HFFc6 (cell line): ENCODE measurements around the gene COG1. TPM values are rescaled to one million over a fixed set of nuclear protein-coding genes. Genes with fewer than 3 reads are reported as not detected.

Experiments
- DNase-seq: peaks from one replicate; pipeline ENCODE4 v3.0.0-alpha.2; 2018
- H3K27ac Mint-ChIP-seq: 2 replicates; pipeline ENCODE4 v1.8.0; 2020; ENCODE audit warnings: mild to moderate bottlenecking, mixed read lengths
- H3K27me3 Mint-ChIP-seq: 2 replicates; pipeline ENCODE4 v1.8.0; 2021; ENCODE audit warnings: mild to moderate bottlenecking, moderate library complexity, mixed read lengths; ENCODE audit not compliant: insufficient read depth
- H3K36me3 Mint-ChIP-seq: 2 replicates; pipeline ENCODE4 v1.8.0; 2021; ENCODE audit warnings: low read depth, mixed read lengths
- H3K4me1 Mint-ChIP-seq: 2 replicates; pipeline ENCODE4 v1.8.0; 2020; ENCODE audit warnings: low read depth, mixed read lengths
- H3K4me3 Mint-ChIP-seq: 2 replicates; pipeline ENCODE4 v1.8.0; 2020; ENCODE audit warnings: mild to moderate bottlenecking, moderate library complexity, mixed read lengths
- H3K9me3 Mint-ChIP-seq: 2 replicates; pipeline ENCODE4 v1.8.0; 2020; ENCODE audit warnings: mild to moderate bottlenecking, mixed read lengths
- total RNA-seq, 6 experiments: library from RNA; stranded (reverse); fragmentation: NEBNext Ultra II Directional; extraction: Animal tissue kit (Norgen Biotek cat#: 25700); gene quantifications; 2 replicates in 1 of 6; 3 replicates in 5 of 6; pipeline ENCODE4 v1.2.3, GENCODE V29; 2021
- TF ChIP-seq, protein P1 (sequence below): fragments of 200-600 bp; sonication (generic); IDR thresholded peaks from 2 replicates; pipeline ENCODE4 v1.5.0; 2021; ENCODE audit warnings: antibody characterized with exemption, mild to moderate bottlenecking

COG1 gene
- total RNA-seq, 6 experiments from 2014 or later = 47.3 to 59.0 (median 55.8) TPM

GRCh38 chr17:73250851-73251640 lies 58.2 kb downstream of the COG1 start:
- peaks cover 5% of the 10 kb centered on the region; the same call in 1 of the 2 replicates for H3K36me3 Mint-ChIP-seq
- H3K4me3 Mint-ChIP-seq = no peak overlapping the region
- peaks cover 5% of the 10 kb centered on the region for H3K27me3 Mint-ChIP-seq
- TF ChIP-seq, protein P1, sequence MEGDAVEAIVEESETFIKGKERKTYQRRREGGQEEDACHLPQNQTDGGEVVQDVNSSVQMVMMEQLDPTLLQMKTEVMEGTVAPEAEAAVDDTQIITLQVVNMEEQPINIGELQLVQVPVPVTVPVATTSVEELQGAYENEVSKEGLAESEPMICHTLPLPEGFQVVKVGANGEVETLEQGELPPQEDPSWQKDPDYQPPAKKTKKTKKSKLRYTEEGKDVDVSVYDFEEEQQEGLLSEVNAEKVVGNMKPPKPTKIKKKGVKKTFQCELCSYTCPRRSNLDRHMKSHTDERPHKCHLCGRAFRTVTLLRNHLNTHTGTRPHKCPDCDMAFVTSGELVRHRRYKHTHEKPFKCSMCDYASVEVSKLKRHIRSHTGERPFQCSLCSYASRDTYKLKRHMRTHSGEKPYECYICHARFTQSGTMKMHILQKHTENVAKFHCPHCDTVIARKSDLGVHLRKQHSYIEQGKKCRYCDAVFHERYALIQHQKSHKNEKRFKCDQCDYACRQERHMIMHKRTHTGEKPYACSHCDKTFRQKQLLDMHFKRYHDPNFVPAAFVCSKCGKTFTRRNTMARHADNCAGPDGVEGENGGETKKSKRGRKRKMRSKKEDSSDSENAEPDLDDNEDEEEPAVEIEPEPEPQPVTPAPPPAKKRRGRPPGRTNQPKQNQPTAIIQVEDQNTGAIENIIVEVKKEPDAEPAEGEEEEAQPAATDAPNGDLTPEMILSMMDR = no peak
- H3K27ac Mint-ChIP-seq = no peak overlapping the region
- DNase-seq = no peak
- no peaks in the 10 kb centered on the region for H3K4me1 Mint-ChIP-seq
- no peaks in the 10 kb centered on the region for H3K9me3 Mint-ChIP-seq

DNA sequence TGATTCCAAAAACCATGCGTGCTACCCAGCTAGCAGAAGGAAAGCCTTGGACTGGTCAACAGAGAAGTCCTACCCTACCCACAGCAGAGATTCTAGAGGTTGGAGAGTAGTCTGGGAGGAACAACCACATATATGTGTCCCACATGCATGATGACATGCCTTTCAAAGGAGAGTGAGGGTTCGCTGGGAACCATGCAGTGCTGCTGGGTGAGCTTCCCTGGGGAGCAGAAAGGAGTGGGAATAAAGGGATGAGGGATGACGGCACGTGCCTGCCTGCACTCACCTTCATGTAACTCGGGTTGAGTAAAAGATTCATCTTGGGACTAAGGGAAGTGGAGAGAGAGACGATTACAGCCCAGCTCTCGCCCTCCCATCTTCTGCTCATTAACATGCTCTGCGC lies 59.0 kb downstream of the COG1 start:
- H3K4me3 Mint-ChIP-seq = no peak overlapping the region
- no peak for DNase-seq

DNA sequence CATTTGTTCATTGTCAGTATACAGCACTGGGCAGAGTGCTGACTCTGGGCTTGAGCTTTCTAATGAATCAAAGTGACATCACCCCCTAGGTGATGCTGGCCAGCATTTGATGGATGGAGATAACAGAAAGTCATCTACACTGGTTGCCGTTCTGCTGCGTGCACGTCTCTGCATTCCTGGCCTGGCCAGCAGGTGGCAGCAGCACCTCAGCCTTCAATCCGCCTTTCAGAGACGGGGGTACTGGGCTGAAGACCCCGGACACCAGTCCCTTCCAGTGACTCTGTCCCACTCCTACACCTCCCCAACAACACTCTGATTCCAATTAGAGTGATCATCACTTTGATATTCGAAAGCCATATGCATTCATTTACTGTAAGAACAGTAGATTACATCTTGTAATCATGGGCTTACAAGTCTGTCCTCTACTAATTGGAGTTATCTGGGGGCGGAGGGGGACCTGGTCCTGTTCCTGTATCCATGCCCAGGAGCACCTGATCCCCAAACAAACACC lies 62.9 kb downstream of the COG1 start:
- no peaks in the 10 kb centered on the region for H3K9me3 Mint-ChIP-seq

More for the DNA sequence above, 59.0 kb downstream of the COG1 start:
- Mint-ChIP-seq H3K27me3 (peaks cover 5% of the 10 kb centered on the region), H3K27ac (no peak overlapping the region), H3K36me3 (peaks cover 5% of the 10 kb centered on the region; the same call in 1 of the 2 replicates), H3K9me3 (no peaks in the 10 kb centered on the region), H3K4me1 (no peaks in the 10 kb centered on the region)
- TF ChIP-seq, protein P1 = no peak

DNA sequence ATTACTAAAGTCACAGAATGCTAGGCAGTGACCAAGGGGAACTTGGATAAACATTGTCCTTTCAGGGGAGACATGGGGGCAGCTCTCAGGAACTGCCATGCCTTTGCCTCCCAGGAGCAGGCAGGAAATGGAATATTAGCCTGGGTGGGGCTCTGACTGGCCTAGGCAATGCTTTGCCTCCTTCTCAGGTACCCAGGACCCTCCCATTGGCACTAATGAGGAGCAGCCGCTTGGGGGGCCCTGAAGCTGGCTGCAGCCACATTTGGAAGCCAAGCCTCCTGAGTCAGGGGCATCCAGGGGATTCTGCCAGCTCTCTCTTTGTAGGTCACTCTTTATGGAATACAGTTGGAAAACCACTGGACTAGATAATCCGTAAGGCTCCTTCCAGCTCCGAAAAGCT lies 63.4 kb downstream of the COG1 start:
- TF ChIP-seq, protein P1 = no peak
- Mint-ChIP-seq H3K27me3 (peaks cover 8% of the 10 kb centered on the region), H3K4me1 (no peaks in the 10 kb centered on the region), H3K9me3 (no peaks in the 10 kb centered on the region), H3K27ac (no peak overlapping the region), H3K4me3 (no peak overlapping the region), H3K36me3 (no peaks in the 10 kb centered on the region)
- no peak for DNase-seq

More for the DNA sequence above, 62.9 kb downstream of the COG1 start:
- Mint-ChIP-seq H3K36me3 (no peaks in the 10 kb centered on the region), H3K4me3 (no peak overlapping the region), H3K27me3 (peaks cover 8% of the 10 kb centered on the region), H3K4me1 (no peaks in the 10 kb centered on the region), H3K27ac (no peak overlapping the region)
- DNase-seq = peak; percentile 38
- TF ChIP-seq, protein P1 = peak; percentile 100

- Mint-ChIP-seq H3K4me1 (no peaks in the 10 kb centered on the region), H3K4me3 (no peak overlapping the region), H3K27me3 (peaks cover 3% of the 10 kb centered on the region), H3K27ac (no peak overlapping the region), H3K36me3 (no peaks in the 10 kb centered on the region), H3K9me3 (no peaks in the 10 kb centered on the region)
- TF ChIP-seq, protein P1 = no peak; the same call in 1 of the 2 replicates
- no peak for DNase-seq
Measured at GRCh38 chr17:73257516-73257915, 64.7 kb downstream of the COG1 start.

Other genes starting within 250 kb of the COG1 start
- gene SLC39A11, start 100.4 kb upstream of the COG1 start, total RNA-seq = 10 to 100 TPM; 29.7 to 40.6 (median 34.9) TPM
- under 1 TPM in 3 of 6 experiments, not detected in 3; 0.05 to 0.15 (median 0.05) TPM for gene SSTR2, start 28.0 kb upstream of the COG1 start, total RNA-seq
- gene CPSF4L, start 68.8 kb downstream of the COG1 start, total RNA-seq = not detected
- gene CDC42EP4, start 118.9 kb downstream of the COG1 start, total RNA-seq = 10 to 100 TPM; 18.1 to 27.8 (median 25.9) TPM